BJ (cell line): ENCODE results near the gene TNFSF13. TPM values are rescaled to one million over a fixed set of nuclear protein-coding genes. Genes with fewer than 3 reads are reported as not detected.

Experiments used
- CTCF ChIA-PET: fragments of 350-600 bp; formaldehyde crosslinking; extraction: SDS; loops from one replicate; lab custom pipeline; 2021; ENCODE audit warnings: antibody characterized with exemption, inconsistent platforms; lab: Yijun Ruan, JAX
- POLR2A ChIA-PET: fragments of 300-600 bp; sonication (Branson Sonifier 250); formaldehyde crosslinking; extraction: SDS; loops from one replicate; lab custom pipeline; 2021; ENCODE audit warnings: antibody characterized with exemption; lab: Charles Lee
- DNase-seq: peaks from one replicate; pipeline ENCODE4 v3.0.0-alpha.2; 2011; ENCODE audit warnings: low read depth
- H3K27me3 ChIP-seq: 2 replicates; pipeline ENCODE4 v1.6.0; 2011; ENCODE audit warnings: low read length; ENCODE audit not compliant: control insufficient read depth, insufficient read depth
- H3K36me3 ChIP-seq: 2 replicates; pipeline ENCODE4 v1.5.1; 2011; ENCODE audit warnings: low read length; ENCODE audit not compliant: control insufficient read depth, insufficient read depth
- H3K4me3 ChIP-seq: 2 replicates; pipeline ENCODE4 v1.5.1; 2011; ENCODE audit warnings: low read depth, mild to moderate bottlenecking, control low read depth, low read length
- CTCF ChIP-seq: IDR thresholded peaks from 2 replicates; pipeline ENCODE4 v1.5.1; 2011; ENCODE audit warnings: low read depth, mild to moderate bottlenecking, control low read depth, inconsistent platforms, low read length, moderate library complexity; ENCODE audit not compliant: insufficient read depth
- polyA plus RNA-seq: library from polyadenylated mRNA; depleted of rRNA; stranded (reverse); fragments of >200 nt; gene quantifications from 2 replicates; pipeline ENCODE4 v1.2.3, GENCODE V29; 2011

Gene TNFSF13
- polyA plus RNA-seq, 1 experiment, result 2.4 TPM

- ChIA-PET CTCF (interaction anchor here (0.7 to 2.7 kb wide), 4 partner anchors 9 to 518 kb away, joined by 3 to 22 read pairs (median 4); partner anchors contain the start of gene SOX15), POLR2A (no interaction called here)
- Histone ChIP-seq H3K36me3 (peaks cover 20% of the 10 kb centered on the region), H3K4me3 (no peak overlapping the region), H3K27me3 (no peaks in the 10 kb centered on the region)
- no peak for DNase-seq
- TF ChIP-seq CTCF, result no peak
Observed at GRCh38 chr17:7580604-7581575, 22.3 kb downstream of the TNFSF13 start.

- no peak for TF ChIP-seq CTCF
- Histone ChIP-seq H3K36me3 (peaks cover 11% of the 10 kb centered on the region), H3K4me3 (peak overlapping the region; percentile 71), H3K27me3 (no peaks in the 10 kb centered on the region)
- DNase-seq, result no peak
- CTCF ChIA-PET, result interaction anchor here (1.7 kb wide), 1 partner anchor 8 kb away, joined by 8 read pairs; no protein-coding TSS in a partner anchor
- POLR2A ChIA-PET, result interaction anchor here (1.1 kb wide), 1 partner anchor 9 kb away, joined by 16 read pairs; no protein-coding TSS in a partner anchor
Observed at GRCh38 chr17:7582396-7583252, 24.1 kb downstream of the TNFSF13 start.

- Histone ChIP-seq H3K27me3 (no peaks in the 10 kb centered on the region), H3K4me3 (peak within 1 kb of the TSS; percentile 71), H3K36me3 (peaks cover 6% of the 10 kb centered on the region)
- CTCF ChIA-PET, result interaction anchor here (0.7 to 1.7 kb wide), 6 partner anchors 9 to 104 kb away, joined by 3 to 8 read pairs (median 6); partner anchors contain the start of genes FXR2 and SENP3
- TF ChIP-seq CTCF, result no peak
- DNase-seq, result peak; percentile 87
- POLR2A ChIA-PET, result interaction anchor here (0.5 to 1.1 kb wide), 4 partner anchors 10 to 407 kb away, joined by 3 to 16 read pairs (median 5); partner anchors contain the start of gene POLR2A
Observed at GRCh38 chr17:7583253-7584109, 24.9 kb downstream of the TNFSF13 start, which contains the start of gene MPDU1. Gene MPDU1, plus strand, starts transcription at chr17:7583852. Its CDS starts 11 bp downstream, at chr17:7583863.

GRCh38 chr17:7586673-7587419 is 28.3 kb downstream of the TNFSF13 start:
- POLR2A ChIA-PET, result interaction anchor here (0.6 to 0.8 kb wide), 2 partner anchors 12 to 741 kb away, joined by 6 to 10 read pairs; no protein-coding TSS in a partner anchor
- Histone ChIP-seq H3K36me3 (peaks cover 11% of the 10 kb centered on the region), H3K4me3 (no peak overlapping the region), H3K27me3 (no peaks in the 10 kb centered on the region)
- no peak for DNase-seq
- no peak for TF ChIP-seq CTCF
- CTCF ChIA-PET, result interaction anchor here (0.6 to 4.3 kb wide), 8 partner anchors 12 to 541 kb away, joined by 3 to 29 read pairs (median 4); partner anchors contain the start of gene TP53
